Measurements from ENCODE around the gene PCYT1A.
"Not testable (repeated sequence)": the region's sequence is repeated elsewhere in the genome, so short reads cannot be mapped to it uniquely, and the experiment has no call there.

Gene PCYT1A

DNA sequence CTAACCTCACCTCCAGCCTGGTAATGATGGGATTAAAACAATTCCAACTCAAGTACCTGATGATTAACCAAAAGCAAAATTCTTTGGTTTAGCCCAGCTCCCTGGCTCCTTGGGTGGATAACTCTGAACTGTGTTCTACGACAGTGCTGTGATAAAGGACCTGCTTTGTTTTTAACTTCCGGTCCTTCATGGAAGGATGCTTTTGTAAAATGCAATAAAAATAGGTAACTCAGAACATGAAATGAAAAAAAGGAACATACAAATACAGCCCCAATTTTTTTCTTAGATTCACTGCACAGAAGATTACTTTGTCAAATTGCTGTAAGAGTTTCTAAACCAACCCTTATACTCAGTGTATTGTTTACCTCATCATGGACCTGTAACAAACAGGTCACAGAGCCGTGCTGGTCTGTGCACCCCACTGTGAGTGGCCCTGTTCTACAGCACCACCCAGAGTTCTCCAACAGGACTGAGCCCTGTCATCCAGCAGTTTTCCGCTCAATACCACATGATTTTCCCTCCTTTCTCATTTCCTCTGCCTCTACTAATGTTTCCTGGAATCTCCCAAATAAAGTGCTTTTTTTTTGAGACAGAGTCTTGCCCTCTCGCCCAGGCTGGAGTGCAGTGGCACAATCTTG, 4.9 kb upstream of the PCYT1A start:
- no peak for DNase-seq
- intact Hi-C loops (cut with DNase I), result no loop called here

DNA sequence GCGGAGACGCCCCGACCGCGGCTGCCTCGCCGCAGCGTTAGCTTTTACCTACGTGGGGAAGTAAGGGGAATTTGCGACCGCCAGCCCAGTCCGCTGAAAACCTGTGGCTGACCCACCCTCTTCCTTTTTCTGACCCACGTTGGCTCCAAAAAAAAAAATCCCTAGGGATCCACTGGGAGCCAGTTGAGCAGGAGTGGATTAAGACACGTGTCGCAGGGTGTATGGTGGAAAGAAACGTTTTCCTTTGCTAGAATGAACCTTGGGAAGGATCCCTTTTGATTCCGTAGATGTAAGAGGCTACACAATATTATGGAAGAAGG, 575 bp upstream of the PCYT1A start:
- DNase-seq, result no peak
- intact Hi-C loops (cut with DNase I), result no loop called here

DNA sequence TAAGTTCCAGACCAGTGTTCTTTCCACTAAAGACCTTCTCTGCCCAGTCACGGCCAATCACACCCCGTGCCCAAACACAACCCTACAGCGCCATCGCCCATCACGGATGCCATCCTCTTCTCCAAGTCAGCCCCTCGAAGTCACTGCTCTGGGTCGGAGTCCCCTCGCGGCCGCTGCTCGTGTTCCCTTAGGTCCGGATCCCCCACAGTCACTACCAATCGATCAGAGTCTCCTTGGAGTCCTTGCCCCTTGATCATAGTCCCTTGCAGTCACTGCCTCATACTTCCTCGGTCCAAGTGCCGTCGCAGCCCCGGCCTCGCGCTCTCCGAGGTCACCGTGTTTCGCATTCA, 461 bp downstream of the PCYT1A start:
- intact Hi-C loops (cut with DNase I), result no loop called here
- peak in 2 of 10 donors; percentile 21 to 85 for DNase-seq

DNA sequence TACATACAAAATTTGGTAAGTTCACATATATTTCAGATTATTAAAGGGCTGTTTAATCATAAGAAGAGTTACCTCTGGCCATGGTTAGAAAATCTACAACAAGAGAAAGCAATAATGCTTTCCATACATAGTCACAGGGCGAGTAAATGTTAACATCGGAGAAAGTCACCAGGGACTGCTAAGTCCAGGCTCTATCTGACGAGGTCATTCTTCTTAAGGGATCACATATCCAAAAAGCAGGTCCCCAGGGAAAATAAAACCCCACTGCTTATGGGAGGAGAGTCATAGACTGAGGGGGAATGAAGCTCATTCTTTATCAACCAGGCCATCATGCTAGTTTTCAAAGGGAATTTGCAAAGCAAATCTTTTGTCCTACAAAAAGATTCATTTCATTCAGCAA, 3.1 kb downstream of the PCYT1A start:
- DNase-seq, result no peak
- intact Hi-C loops (cut with DNase I), result no loop called here

DNA sequence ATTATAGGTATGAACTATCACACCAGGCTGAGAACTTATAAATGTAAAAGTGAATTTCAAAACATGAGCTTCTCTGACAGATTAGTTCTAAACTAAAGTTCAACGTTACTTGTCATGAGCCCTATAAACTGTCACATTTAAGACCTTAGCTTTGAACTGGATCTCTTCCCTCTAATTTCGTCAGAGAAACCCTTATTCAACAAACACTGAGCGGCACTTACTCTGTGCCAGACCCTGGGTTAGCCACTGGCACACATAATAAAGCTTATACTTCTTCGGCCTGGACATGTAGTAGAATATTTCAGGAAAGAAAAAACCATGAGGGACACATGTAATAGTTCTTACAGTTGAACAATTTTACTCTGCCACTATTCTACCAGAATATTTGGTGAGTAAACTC, 5.6 kb downstream of the PCYT1A start:
- DNase-seq, result no peak
- intact Hi-C loops (cut with DNase I), result no loop called here

DNA sequence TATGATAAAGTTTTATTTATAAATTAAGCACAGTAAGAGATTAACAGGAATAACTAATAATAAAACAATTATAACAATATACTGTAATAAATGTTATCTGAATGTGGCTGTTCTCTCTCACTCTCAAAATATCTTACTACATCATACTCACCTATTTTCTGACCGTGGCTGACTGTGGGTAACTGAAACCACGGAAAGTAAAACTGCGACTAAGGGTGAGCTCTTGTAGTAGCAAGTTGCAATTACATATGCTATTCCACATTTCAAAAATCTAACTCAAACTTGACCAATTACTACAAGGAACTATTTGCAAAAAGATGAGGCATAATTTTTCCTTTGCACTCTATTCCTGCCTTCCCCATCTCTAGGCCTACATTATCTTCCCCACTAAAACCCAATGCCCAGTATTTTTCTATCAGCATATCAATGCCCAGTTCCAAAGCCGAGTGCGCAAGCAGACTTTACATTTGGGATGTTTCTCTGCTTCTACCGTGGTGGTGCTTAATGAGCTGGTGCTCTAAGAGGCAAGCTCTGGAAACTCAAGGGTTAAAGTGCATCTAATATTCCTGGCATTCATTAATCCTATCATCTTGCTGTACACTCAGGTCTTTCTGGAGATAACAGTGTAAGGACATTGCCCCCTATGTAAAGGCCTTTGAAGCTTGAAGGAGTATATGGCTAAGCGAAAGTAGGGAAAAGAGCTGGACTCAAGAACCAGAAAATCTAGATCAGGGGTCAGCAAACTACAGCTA, 6.7 kb downstream of the PCYT1A start:
- intact Hi-C loops (cut with DNase I), result no loop called here
- DNase-seq, result no peak

DNA sequence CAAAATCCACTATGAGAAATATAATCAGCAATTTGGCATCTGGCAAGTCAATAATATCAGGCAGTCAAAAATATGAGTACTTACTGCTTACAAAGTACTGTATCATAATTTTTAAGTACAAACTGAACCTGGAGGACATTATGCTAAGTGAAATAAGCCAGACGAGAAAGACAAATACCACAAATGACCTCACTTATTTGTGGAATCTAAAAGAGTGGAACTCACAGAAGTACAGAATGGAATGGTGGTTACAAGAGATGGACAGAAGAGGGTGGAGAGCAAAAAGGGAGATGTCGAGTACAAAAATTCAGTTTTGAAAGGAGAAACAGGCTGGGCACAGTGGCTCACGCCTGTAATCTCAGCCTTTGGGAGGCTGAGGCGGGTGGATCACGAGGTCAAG, 12.4 kb downstream of the PCYT1A start:
- intact Hi-C loops (cut with DNase I), result no loop called here

DNA sequence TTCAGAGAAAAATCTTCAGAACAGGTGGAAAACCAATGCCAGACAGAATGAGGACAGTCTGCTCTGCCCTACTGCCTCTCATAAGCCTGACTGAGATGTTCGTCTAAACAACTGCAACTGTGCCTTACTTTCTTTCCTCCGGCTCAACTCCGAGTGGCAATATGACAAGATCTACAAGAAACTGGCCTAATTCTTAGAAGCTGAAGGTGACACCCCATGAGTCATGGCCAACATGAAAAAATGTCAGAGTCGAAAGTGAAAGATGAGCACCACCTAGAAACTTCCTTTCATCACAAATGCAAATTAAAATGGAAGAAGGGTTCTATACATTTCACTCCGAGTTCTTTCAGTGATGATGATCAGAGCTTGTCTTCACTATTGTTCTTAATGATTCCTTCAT, 12.9 kb downstream of the PCYT1A start:
- no peak for DNase-seq
- intact Hi-C loops (cut with DNase I), result no loop called here

More for the DNA sequence above, 12.4 kb downstream of the PCYT1A start:
- no peak for DNase-seq

DNA sequence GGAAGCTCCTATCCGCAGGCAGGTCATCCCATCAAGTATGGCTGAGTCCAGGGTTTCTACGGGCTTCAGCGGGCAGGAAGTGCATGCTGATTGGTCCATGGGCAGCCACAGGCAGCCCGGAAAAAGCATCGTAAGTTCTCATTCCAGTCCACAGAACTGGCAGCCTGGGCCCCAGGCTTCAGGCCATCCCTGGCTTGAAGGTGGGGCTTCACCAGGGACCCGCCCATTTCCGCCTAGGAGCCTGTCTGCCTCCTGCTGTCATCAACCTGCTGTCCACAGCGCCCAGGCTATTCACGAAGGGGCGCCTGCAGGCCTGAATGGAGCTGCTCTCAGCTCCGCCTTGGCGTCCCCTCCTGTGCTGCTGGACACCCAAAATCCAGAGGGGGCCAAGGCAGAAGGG, 13.9 kb downstream of the PCYT1A start:
- no peak for DNase-seq
- intact Hi-C loops (cut with DNase I), result no loop called here

DNA sequence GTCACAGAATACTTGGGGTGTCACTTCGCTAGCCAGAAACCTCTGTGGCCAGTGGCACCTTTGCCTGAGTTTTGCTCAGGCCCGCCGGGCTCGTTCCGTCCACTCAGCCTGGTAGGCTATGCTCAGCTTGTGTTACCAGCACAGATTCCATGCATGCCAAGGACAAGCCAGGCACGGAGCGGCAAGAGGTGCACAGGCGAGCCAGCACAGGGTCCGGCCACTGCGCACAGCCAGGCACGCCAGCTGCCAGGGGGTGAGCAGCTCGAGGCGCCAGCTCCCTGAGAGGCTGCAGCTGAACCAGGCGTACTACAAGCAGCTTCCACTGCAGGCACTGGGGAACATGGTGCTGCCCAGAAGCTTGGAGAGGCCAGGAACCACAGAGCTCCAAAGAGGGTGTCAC, 14.7 kb downstream of the PCYT1A start:
- no peak for DNase-seq
- intact Hi-C loops (cut with DNase I), result no loop called here

DNA sequence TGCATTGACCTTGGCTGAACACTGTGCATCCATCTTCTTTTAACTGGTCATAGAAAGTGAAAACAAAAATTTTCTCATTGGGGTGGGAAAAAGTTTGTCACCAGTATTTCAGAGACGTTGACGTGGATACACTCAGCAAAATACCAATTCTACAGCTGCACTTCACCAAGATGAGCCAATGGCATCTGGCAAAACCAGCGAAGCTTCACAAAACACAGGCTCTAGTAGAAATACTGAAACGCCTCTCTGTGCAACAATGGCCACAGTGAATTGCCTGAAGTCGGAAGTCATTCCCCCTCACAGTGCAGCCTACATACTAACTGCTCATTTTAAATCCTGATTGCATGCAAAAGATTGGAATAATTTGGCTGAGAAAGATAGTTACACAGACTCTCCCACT, 17.0 kb downstream of the PCYT1A start:
- intact Hi-C loops (cut with DNase I), result no loop called here
- DNase-seq, result no peak

DNA sequence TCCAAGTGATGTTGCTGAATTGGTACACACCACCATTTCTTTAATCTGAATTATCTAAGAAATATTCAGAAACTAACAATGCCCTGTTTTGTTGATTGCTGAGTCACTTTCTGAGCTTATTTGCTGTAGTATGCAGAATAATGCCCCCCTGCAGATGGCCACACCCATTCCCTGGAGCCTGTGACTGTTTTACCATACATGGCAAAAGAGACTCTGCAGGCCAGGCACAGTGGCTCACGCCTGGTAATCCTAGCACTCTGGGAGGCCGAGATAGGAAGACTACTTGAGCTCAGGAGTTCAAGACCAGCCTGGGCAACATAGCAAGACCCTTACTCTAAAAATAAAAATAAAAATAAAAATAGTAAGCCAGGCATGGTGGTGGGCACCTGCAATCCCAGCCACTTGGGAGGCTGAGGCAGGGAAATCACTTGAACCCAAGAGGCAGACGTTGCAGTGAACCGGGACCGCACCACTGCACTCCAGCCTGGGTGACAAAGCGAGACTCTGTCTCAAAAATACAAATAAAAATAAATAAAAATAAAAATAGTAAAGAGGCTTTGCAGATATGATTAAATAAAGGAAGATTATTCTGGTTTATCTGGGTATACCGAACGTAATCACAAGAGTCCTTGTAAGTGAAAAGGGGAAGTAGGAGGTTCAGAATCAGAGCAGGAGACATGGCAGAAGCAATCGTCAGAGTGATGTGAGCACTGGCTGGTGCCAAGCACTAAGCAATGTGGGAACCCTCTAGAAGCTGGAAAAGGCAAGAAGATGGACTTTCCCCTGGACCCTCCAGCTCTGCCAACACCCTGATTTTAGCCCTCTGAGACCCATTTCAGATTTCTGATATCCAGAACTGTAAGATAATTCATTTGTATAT, 19.0 kb downstream of the PCYT1A start:
- intact Hi-C loops (cut with DNase I), result no loop called here
- DNase-seq, result no peak

DNA sequence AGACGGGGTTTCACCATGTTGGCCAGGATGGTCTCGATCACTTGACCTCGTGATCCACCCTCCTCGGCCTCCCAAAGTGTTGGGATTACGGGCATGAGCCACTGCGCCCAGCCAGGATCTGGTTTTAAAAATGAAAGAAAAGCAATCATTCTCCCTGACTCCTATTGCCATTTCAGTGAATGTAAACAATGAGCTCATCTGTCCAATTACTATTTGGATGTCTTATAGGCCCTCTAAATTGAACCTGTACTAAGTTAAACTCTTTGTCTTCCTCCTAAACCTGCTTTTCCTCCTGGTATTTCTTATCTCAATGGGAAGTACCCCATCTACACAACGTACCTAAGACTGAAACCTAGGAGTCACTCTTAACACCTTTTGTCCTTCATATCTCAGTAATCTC, 23.7 kb downstream of the PCYT1A start:
- intact Hi-C loops (cut with DNase I), result no loop called here
- DNase-seq, result no peak

DNA sequence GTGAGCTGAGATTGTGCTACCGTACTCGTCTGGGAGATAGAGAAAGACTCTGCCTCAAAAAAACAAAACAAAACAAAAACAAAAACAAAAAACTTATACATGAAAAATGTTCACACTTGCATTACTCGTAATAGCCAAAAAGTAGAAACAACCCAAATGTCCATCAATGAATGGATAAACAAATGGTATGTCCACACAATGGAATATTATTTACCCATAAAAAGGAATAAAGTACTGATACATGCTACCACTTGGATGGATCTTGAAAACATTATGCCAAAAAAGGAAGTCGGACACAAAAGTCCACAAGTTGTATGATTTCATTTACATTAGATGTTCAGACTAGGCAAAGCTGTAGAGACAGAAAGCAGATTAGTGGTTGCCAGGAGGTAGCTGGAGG, 26.7 kb downstream of the PCYT1A start:
- intact Hi-C loops (cut with DNase I), result no loop called here
- DNase-seq, result no peak

DNA sequence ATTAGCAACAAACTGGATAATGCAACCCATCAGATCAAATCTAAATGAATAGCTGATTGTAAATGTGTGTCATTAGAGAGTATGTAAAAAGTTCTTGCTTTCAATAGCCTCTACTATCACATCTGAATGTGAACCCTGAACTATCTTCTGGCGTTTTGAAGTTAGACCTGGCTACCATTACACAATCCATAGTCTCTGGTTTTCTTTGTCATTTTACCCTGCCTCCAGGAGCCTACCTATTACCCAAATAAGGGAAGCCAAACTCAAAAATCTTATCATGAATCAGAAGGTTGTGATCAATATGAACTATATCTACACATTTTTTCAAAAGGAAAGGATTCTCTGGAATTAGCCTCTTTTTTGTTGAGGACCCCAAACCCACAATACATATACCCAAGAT, 31.8 kb downstream of the PCYT1A start:
- intact Hi-C loops (cut with DNase I), result loop anchor here (10.0 kb wide), 1 partner anchor 249 kb away; the partner anchor contains the start of gene RNF168
- DNase-seq, result no peak

DNA sequence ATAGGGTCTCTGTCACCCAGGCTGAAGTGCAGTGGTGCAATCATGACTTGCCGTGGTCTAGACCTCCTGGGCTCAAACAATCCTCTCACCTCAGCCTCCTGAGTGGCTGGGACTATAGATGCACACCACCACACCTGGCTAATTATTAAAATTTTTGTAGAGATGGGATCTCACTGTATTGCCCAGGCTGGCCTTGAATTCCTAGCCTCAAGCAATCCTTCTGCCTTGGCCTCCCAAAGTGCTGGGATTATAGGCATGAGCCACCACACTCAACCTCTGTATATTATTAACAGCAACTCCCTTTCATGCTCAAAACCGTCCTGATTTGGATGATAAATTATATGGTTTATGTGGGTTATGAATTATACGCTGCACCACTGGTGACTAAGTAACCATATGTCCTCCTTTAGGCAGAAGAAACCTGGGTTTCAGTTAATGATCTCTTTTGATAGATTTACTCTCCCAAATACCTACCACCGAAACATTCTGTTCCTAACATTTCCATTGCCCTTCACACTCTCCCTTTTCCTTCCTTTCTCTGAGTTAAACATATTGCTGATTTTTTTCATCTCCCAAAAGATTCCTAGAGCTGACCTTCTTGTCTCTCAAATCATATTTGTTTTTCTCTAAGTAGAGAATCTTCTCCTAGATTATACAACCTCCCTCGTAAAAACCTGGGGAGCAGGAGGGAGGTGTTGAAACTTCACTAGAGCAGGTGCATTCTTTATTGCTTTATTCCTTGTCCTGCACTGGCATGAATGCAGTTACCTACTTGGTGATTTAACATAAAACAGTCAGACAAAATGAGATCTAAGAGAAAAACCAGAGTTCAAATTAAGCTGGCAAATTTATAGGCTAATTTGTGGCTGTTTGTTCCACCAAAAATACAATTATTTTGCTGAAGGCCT, 32.9 kb downstream of the PCYT1A start:
- intact Hi-C loops (cut with DNase I), result loop anchor here (10.0 kb wide), 1 partner anchor 250 kb away; the partner anchor contains the start of gene RNF168
- DNase-seq, result no peak

DNA sequence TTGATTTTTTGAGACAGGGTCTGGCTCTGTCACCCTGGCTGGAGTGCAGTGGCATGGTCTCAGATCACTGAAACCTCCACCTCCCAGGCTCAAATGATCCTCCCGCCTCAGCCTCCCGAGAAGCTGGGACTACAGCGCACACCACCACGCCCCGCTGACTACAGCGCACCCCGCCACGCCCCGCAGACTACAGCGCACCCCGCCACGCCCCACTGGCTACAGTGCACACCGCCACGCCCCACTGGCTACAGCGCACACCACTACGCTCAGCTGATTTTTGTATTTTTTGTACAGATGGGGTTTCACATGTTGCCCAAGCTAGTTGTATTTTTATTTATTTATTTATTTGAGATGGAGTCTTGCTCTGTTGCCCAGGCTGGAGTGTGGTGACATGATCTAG, 35.6 kb downstream of the PCYT1A start:
- intact Hi-C loops (cut with DNase I), result loop anchor here (10.0 kb wide), 1 partner anchor 253 kb away; the partner anchor contains the start of gene RNF168
- DNase-seq, result peak in 1 of 10 donors; percentile 57

DNA sequence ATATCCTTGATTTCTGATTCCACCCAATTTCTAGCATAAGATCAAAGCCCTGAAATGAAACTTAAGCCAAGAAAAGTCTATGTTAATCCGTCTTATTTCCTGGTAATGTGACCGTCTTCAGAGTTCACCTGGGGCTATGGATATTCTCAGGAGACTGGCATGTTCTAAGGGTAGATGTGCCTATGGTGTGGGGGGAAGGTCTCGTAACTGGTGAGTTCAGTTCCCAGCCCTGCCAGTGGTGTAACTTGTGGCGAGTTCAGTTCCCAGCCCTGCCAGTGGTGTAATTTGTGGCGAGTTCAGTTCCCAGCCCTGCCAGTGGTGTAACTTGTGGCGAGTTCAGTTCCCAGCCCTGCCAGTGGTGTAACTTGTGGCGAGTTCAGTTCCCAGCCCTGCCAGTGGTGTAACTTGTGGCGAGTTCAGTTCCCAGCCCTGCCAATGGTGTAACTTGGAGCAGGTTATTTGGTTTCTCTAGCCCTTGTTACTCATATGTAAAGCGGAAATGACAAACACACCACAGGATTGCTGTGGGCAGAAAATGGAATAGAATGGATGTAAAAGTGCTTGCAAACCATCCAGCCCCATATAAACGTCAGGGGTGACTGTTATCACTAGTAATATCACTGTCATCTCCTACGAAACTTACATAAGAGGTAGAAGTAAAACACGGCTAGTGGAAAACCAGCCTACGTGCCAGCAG, 40.8 kb downstream of the PCYT1A start:
- intact Hi-C loops (cut with DNase I), result no loop called here
- DNase-seq, result no peak

DNA sequence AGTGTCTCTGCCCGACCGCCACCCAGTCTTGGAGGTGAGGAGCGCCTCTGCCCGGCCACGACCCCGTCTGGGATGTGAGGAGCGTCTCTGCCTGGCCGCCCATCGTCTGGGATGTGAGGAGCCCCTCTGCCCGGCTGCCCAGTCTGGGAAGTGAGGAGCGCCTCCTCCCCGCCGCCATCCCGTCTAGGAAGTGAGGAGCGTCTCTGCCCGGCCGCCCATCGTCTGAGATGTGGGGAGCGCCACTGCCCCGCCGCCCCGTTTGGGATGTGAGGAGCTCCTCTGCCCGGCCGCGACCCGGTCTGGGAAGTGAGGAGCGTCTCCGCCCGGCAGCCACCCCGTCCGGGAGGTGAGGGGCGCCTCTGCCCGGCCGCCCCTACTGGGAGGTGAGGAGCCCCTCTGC, 43.4 kb downstream of the PCYT1A start:
- intact Hi-C loops (cut with DNase I), result not testable (repeated sequence)
- DNase-seq, result peak in 1 of 10 donors; percentile 83

DNA sequence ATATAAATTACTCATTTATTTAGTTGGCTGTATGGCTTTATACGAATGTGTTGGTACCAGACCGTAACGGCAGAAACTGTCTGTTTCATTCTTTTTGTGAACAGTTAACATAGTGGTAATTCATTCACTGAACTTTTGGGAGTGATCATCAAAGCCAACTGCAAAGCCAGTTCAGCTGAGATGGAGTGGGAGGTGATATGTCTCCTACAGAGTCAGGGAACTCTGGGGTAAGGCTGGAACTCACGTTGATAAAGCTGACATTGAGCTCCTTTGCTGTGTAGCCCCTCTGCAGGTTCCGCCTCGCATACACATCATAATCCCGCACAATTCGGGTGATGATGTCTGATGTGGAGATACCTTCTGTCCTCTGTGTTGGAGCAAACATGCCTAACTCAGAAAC, 45.8 kb downstream of the PCYT1A start:
- intact Hi-C loops (cut with DNase I), result no loop called here
- DNase-seq, result no peak

All from posterior cingulate gyrus (tissue), 11 donors.